PC-3 (cell line): ENCODE measurements around the gene MBD3.

Experiments
- EZH2phosphoT487 ChIP-seq: fragments of 300-600 bp; sonication (generic); IDR thresholded peaks from 2 replicates; pipeline ENCODE4 v1.6.1; 2018; ENCODE audit warnings: mild to moderate bottlenecking, antibody characterized with exemption, low read length, borderline replicate concordance
- TF ChIP-seq, protein P1 (sequence below): fragments of 300-600 bp; sonication (generic); conservative IDR thresholded peaks from 2 replicates; pipeline ENCODE4 v1.5.1; 2017; ENCODE audit warnings: antibody characterized with exemption, low read depth, mild to moderate bottlenecking, low read length

- TF ChIP-seq EZH2phosphoT487: no peak
- TF ChIP-seq, protein P1, sequence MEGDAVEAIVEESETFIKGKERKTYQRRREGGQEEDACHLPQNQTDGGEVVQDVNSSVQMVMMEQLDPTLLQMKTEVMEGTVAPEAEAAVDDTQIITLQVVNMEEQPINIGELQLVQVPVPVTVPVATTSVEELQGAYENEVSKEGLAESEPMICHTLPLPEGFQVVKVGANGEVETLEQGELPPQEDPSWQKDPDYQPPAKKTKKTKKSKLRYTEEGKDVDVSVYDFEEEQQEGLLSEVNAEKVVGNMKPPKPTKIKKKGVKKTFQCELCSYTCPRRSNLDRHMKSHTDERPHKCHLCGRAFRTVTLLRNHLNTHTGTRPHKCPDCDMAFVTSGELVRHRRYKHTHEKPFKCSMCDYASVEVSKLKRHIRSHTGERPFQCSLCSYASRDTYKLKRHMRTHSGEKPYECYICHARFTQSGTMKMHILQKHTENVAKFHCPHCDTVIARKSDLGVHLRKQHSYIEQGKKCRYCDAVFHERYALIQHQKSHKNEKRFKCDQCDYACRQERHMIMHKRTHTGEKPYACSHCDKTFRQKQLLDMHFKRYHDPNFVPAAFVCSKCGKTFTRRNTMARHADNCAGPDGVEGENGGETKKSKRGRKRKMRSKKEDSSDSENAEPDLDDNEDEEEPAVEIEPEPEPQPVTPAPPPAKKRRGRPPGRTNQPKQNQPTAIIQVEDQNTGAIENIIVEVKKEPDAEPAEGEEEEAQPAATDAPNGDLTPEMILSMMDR: no peak
These were observed 13.4 kb downstream of the MBD3 start for GRCh38 chr19:1579222-1579621.
